Stimulated activated CD8-positive, alpha-beta memory T cell treated with anti-CD3 and anti-CD28 coated beads, Interleukin-12 subunit alpha, Interleukin-12 subunit beta, amount 100 ng/mL, for 1 hour (primary cell): Measurements from ENCODE around the gene DYNC1LI1.

Source experiments
- DNase-seq: peaks from one replicate; pipeline ENCODE4 v3.0.0-alpha.2; 2020; ENCODE audit warnings: low read depth

Gene DYNC1LI1

GRCh38 chr3:32570421-32571191, at the start of gene DYNC1LI1:
Gene DYNC1LI1 (minus strand): TSS chr3:32570858. CDS start chr3:32570770, 88 bp downstream.
- DNase-seq = peak; percentile 92

GRCh38 chr3:32619395-32619794, 48.7 kb upstream of the DYNC1LI1 start:
- DNase-seq = no peak

- DNase-seq = no peak
Measured at GRCh38 chr3:32616267-32616962, 45.8 kb upstream of the DYNC1LI1 start.

GRCh38 chr3:32614956-32615355, 44.3 kb upstream of the DYNC1LI1 start:
- DNase-seq = no peak

- no peak for DNase-seq
Measured at GRCh38 chr3:32613183-32613582, 42.5 kb upstream of the DYNC1LI1 start.

GRCh38 chr3:32612547-32612946, 41.9 kb upstream of the DYNC1LI1 start:
- no peak for DNase-seq

GRCh38 chr3:32607522-32607921, 36.9 kb upstream of the DYNC1LI1 start:
- DNase-seq = no peak

GRCh38 chr3:32606960-32607359, 36.3 kb upstream of the DYNC1LI1 start:
- DNase-seq = no peak

- no peak for DNase-seq
Measured at GRCh38 chr3:32606277-32606676, 35.6 kb upstream of the DYNC1LI1 start.

- DNase-seq = no peak
Measured at GRCh38 chr3:32603064-32603463, 32.4 kb upstream of the DYNC1LI1 start.

- no peak for DNase-seq
Measured at GRCh38 chr3:32602206-32602605, 31.5 kb upstream of the DYNC1LI1 start.

GRCh38 chr3:32601722-32602121, 31.1 kb upstream of the DYNC1LI1 start:
- DNase-seq = no peak

GRCh38 chr3:32597656-32598055, 27.0 kb upstream of the DYNC1LI1 start:
- no peak for DNase-seq

- DNase-seq = no peak
Measured at GRCh38 chr3:32596909-32597369, 26.3 kb upstream of the DYNC1LI1 start.

- no peak for DNase-seq
Measured at GRCh38 chr3:32596282-32596908, 25.7 kb upstream of the DYNC1LI1 start.

GRCh38 chr3:32595323-32595722, 24.7 kb upstream of the DYNC1LI1 start:
- no peak for DNase-seq

- no peak for DNase-seq
Measured at GRCh38 chr3:32593903-32594525, 23.4 kb upstream of the DYNC1LI1 start.

- DNase-seq = no peak
Measured at GRCh38 chr3:32592696-32593353, 22.2 kb upstream of the DYNC1LI1 start.

GRCh38 chr3:32592011-32592410, 21.4 kb upstream of the DYNC1LI1 start:
- DNase-seq = no peak

- no peak for DNase-seq
Measured at GRCh38 chr3:32591186-32591585, 20.5 kb upstream of the DYNC1LI1 start.

GRCh38 chr3:32586356-32586755, 15.7 kb upstream of the DYNC1LI1 start:
- DNase-seq = no peak

GRCh38 chr3:32584660-32585059, 14.0 kb upstream of the DYNC1LI1 start:
- DNase-seq = no peak
